Stimulated activated CD4-positive, alpha-beta T cell treated with anti-CD3 and anti-CD28 coated beads, Interleukin-1b, Interleukin-23, amount 100 ng/mL, for 4 hours (primary cell): ENCODE data around the gene RBM4.

Experiments
- DNase-seq, 2 donors: peaks; one replicate each; pipeline ENCODE4 v3.0.0-alpha.2; 2020; ENCODE audit warnings: low read depth in 2 of 2

RBM4 gene

GRCh38 chr11:66688561-66689534 is 50.3 kb downstream of the RBM4 start:
- DNase-seq = no peak

- no peak for DNase-seq
Observed at GRCh38 chr11:66689661-66690590, 51.4 kb downstream of the RBM4 start.

GRCh38 chr11:66691311-66691980 is 52.9 kb downstream of the RBM4 start:
- DNase-seq = no peak

DNA sequence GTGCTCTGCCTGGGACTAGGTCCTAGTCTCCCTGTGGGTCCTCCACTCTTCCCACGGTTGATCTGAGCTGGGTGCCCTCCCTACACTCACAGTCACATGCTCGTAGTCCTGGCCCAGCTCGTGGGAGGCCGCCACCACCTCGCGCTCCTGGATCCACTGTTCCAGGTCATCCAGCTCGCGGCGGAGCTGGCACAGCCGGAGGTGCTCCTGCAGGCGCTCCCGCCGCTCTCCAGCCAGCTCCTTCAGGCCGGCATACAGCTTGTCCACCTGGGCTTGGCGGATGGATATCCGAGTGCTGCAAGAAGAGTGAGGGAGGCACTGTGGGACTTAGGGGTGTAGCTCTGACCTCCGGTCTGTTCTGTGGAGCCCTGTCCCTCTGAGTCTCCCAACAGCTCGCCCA is 53.9 kb downstream of the RBM4 start:
- no peak for DNase-seq

- no peak for DNase-seq
Observed at GRCh38 chr11:66692871-66693331, 54.4 kb downstream of the RBM4 start.

DNA sequence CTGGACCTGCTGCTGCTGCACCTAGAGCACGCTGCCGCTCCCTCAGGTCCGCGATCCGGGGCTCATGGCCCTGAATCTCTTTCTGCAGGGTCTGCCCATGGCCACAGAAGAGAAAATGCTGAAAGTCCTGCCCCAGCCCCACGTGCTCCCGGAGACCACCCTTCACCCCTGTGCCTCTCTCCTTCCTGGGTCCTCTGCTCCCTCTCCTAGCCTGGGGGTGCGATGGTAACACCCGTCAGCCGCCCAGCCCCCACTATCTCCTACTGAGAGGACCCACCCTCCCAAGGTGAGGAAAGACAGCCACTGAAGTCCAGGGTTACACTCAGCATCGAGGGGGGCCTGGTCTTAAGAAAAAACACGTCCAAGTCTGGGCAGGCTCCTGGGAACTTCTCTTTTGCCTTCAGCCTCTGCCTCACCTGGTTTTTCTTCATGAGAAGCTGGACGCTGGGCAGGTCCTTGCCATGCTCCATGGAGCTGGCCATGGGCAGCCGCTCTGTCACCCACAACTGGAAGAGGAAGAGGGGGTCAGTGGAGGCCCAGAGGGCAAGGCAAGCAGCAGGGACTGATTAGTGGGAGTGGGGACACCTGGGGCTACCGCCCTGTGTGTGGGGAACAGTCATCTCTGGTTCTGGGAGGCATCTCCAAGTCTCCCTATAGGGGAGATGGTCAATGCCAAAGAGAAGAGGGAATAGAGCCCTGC is 55.0 kb downstream of the RBM4 start:
- no peak for DNase-seq

GRCh38 chr11:66694056-66694410 is 55.5 kb downstream of the RBM4 start:
- DNase-seq = no peak

GRCh38 chr11:66694732-66695207 is 56.3 kb downstream of the RBM4 start:
- DNase-seq = peak; percentile 78 to 79
